Astrocyte (in vitro differentiated cells and primary cell): Measurements from ENCODE around the gene COX7C. TPM values are rescaled to one million over a fixed set of nuclear protein-coding genes. Genes with fewer than 3 reads are reported as not detected.

Source experiments
- DNase-seq: peaks from one replicate; pipeline ENCODE4 v3.0.0-alpha.2; 2010; ENCODE audit warnings: low read depth
- FAIRE-seq: peaks from 2 replicates; lab custom pipeline; 2011; peaks lifted over from hg19 to GRCh38; lab: Jason Lieb, UNC
- H2AFZ ChIP-seq: 2 replicates; pipeline ENCODE4 v1.6.0; 2012; ENCODE audit warnings: low read depth, low read length, inconsistent platforms
- H3K27ac ChIP-seq: 2 replicates; pipeline ENCODE4 v1.5.1; 2011; ENCODE audit warnings: low read depth, low read length, inconsistent platforms
- H3K27me3 ChIP-seq: 2 replicates; pipeline ENCODE4 v1.6.0; 2011; ENCODE audit warnings: low read length, inconsistent platforms; ENCODE audit not compliant: insufficient read depth
- H3K36me3 ChIP-seq: 2 replicates; pipeline ENCODE4 v1.5.1; 2011; ENCODE audit warnings: low read length, inconsistent platforms; ENCODE audit not compliant: insufficient read depth
- H3K4me1 ChIP-seq: 2 replicates; pipeline ENCODE4 v1.5.1; 2011; ENCODE audit warnings: low read length, inconsistent platforms; ENCODE audit not compliant: insufficient read depth
- H3K4me2 ChIP-seq: 2 replicates; pipeline ENCODE4 v1.6.0; 2012; ENCODE audit warnings: low read length, inconsistent platforms
- H3K4me3 ChIP-seq: 2 replicates; pipeline ENCODE4 v1.5.1; 2011; ENCODE audit warnings: low read depth, mild to moderate bottlenecking, low read length, inconsistent platforms; ENCODE audit not compliant: insufficient read depth
- H3K79me2 ChIP-seq: 2 replicates; pipeline ENCODE4 v1.6.0; 2012; ENCODE audit warnings: mild to moderate bottlenecking, low read length, inconsistent platforms; ENCODE audit not compliant: insufficient read depth
- H3K9ac ChIP-seq: 2 replicates; pipeline ENCODE4 v1.6.0; 2012; ENCODE audit warnings: mild to moderate bottlenecking, low read length, inconsistent platforms
- H3K9me3 ChIP-seq: 2 replicates; pipeline ENCODE4 v1.5.1; 2012; ENCODE audit warnings: low read depth, mild to moderate bottlenecking, low read length, inconsistent platforms; ENCODE audit not compliant: insufficient read depth
- H4K20me1 ChIP-seq: 2 replicates; pipeline ENCODE4 v1.6.0; 2012; ENCODE audit warnings: low read length, inconsistent platforms; ENCODE audit not compliant: insufficient read depth
- H3K27ac Mint-ChIP-seq: one replicate; pipeline ENCODE4 v1.8.0; 2021; ENCODE audit warnings: mild to moderate bottlenecking, mixed read lengths; ENCODE audit not compliant: unreplicated experiment
- H3K27me3 Mint-ChIP-seq: one replicate; pipeline ENCODE4 v1.8.0; 2021; ENCODE audit warnings: low read depth, mixed read lengths; ENCODE audit not compliant: unreplicated experiment
- H3K36me3 Mint-ChIP-seq: one replicate; pipeline ENCODE4 v1.8.0; 2021; ENCODE audit warnings: low read depth, mixed read lengths; ENCODE audit not compliant: unreplicated experiment
- H3K4me1 Mint-ChIP-seq: one replicate; pipeline ENCODE4 v1.8.0; 2021; ENCODE audit warnings: low read depth, mixed read lengths; ENCODE audit not compliant: unreplicated experiment
- H3K4me3 Mint-ChIP-seq: one replicate; pipeline ENCODE4 v1.8.0; 2021; ENCODE audit warnings: mild to moderate bottlenecking, moderate library complexity, mixed read lengths; ENCODE audit not compliant: unreplicated experiment
- H3K9me3 Mint-ChIP-seq: one replicate; pipeline ENCODE4 v1.8.0; 2021; ENCODE audit warnings: mild to moderate bottlenecking, mixed read lengths; ENCODE audit not compliant: unreplicated experiment
- CTCF ChIP-seq: IDR thresholded peaks from 2 replicates; pipeline ENCODE4 v1.5.1; 2011; ENCODE audit warnings: low read depth, mild to moderate bottlenecking, inconsistent platforms, low read length, moderate library complexity; ENCODE audit not compliant: insufficient read depth
- EZH2 ChIP-seq: IDR thresholded peaks from 2 replicates; pipeline ENCODE4 v1.6.1; 2012; ENCODE audit warnings: mild to moderate bottlenecking, low read length, inconsistent platforms; ENCODE audit not compliant: insufficient read depth
- total RNA-seq: library from RNA; stranded (reverse); gene quantifications from 2 replicates; pipeline ENCODE4 v1.2.1, GENCODE V29; 2021

COX7C gene
- total RNA-seq, 1 donor from 2014 or later, result 459 TPM

DNA sequence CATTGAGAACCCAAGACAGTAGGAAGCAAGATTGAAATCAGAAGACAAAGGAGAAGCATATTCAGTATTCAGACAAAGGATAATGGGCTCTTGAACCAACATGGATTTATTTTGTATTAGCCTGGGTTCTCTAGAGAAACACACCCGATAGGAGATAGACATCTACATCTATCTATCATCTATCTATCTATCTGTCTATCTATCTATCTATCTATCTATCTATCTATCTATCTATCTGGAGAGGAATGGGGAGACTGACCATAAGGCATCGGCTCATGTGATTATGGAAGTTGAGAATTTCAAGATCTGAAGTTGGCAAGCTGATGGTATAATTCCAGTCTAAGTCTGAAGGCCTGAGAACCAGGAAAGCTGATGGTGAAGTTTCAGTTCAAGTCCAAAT, 13.4 kb downstream of the COX7C start:
- Histone ChIP-seq H3K79me2 (no peaks in the 10 kb centered on the region), H3K9me3 (no peaks in the 10 kb centered on the region), H2AFZ (no peak overlapping the region), H3K4me3 (no peak overlapping the region), H3K4me1 (no peaks in the 10 kb centered on the region), H3K27me3 (no peaks in the 10 kb centered on the region), H3K27ac (no peak overlapping the region), H3K9ac (no peak overlapping the region), H3K36me3 (no peaks in the 10 kb centered on the region), H3K4me2 (no peak overlapping the region), H4K20me1 (no peaks in the 10 kb centered on the region)
- no peaks in the 10 kb centered on the region for H3K27me3 Mint-ChIP-seq
- no peaks in the 10 kb centered on the region for H3K36me3 Mint-ChIP-seq
- no peaks in the 10 kb centered on the region for H3K9me3 Mint-ChIP-seq
- TF ChIP-seq CTCF, result no peak
- FAIRE-seq, result no peak
- no peak for DNase-seq
- H3K27ac Mint-ChIP-seq, result no peak overlapping the region
- no peaks in the 10 kb centered on the region for H3K4me1 Mint-ChIP-seq
- no peak overlapping the region for H3K4me3 Mint-ChIP-seq

DNA sequence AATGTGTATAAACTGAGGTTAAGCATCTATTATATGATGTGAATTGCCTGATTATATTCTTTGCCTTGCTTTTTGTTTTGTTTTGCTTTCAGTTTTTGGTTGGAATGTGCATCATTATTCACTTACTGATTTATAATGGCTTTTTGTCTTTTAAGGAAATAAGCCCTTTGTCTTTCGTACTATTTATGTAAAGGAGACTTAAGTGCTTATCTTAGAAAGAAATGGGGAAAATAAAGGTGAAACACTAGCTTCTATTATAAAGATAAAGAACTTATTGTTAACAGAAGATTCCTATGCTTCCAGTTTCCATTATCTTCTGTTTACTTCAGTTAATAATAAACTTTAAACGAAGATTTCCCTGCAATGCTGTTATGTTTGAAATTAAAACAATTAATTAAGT, 23.3 kb downstream of the COX7C start:
- no peak overlapping the region for H3K4me3 Mint-ChIP-seq
- Histone ChIP-seq H3K9ac (no peak overlapping the region), H3K4me3 (no peak overlapping the region), H3K4me2 (no peak overlapping the region), H2AFZ (no peak overlapping the region), H3K9me3 (no peaks in the 10 kb centered on the region), H3K79me2 (no peaks in the 10 kb centered on the region), H3K4me1 (no peaks in the 10 kb centered on the region), H3K36me3 (no peaks in the 10 kb centered on the region), H4K20me1 (no peaks in the 10 kb centered on the region), H3K27ac (no peak overlapping the region), H3K27me3 (no peaks in the 10 kb centered on the region)
- H3K4me1 Mint-ChIP-seq, result no peaks in the 10 kb centered on the region
- DNase-seq, result no peak
- no peaks in the 10 kb centered on the region for H3K36me3 Mint-ChIP-seq
- no peak for TF ChIP-seq EZH2
- TF ChIP-seq CTCF, result no peak
- no peak overlapping the region for H3K27ac Mint-ChIP-seq
- H3K27me3 Mint-ChIP-seq, result no peaks in the 10 kb centered on the region
- FAIRE-seq, result no peak
- H3K9me3 Mint-ChIP-seq, result no peaks in the 10 kb centered on the region

DNA sequence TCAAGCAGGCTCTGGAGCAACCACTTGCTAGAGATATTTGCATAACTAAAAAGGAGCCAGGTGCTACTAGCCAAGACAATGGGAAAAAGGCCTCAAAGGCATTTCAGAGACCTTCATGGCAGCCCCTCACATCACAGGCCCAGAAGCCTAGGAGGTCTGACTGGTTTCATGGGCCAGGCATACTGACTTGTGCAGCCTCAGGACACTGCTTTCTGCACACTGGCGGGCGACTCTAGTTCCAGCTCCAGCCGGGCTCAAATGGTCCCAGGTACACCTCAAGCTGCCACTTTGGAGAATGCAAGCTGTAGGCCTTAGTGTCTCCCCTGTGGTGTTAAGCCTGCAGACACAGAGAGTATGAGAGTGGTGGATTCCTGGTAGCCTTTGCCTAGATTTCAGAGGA, 27.1 kb downstream of the COX7C start:
- no peak overlapping the region for H3K27ac Mint-ChIP-seq

More for the DNA sequence above, 27.1 kb downstream of the COX7C start:
- Histone ChIP-seq H3K79me2 (no peaks in the 10 kb centered on the region), H3K4me1 (no peaks in the 10 kb centered on the region), H3K4me2 (no peak overlapping the region), H3K4me3 (no peak overlapping the region), H3K9ac (no peak overlapping the region), H3K9me3 (no peaks in the 10 kb centered on the region), H2AFZ (no peak overlapping the region), H4K20me1 (no peaks in the 10 kb centered on the region), H3K27ac (no peak overlapping the region), H3K27me3 (no peaks in the 10 kb centered on the region), H3K36me3 (no peaks in the 10 kb centered on the region)
- Mint-ChIP-seq H3K27me3 (no peaks in the 10 kb centered on the region), H3K36me3 (no peaks in the 10 kb centered on the region), H3K4me1 (no peaks in the 10 kb centered on the region), H3K9me3 (no peaks in the 10 kb centered on the region), H3K4me3 (no peak overlapping the region)
- FAIRE-seq (no peak), DNase-seq (no peak)
- TF ChIP-seq EZH2, result no peak
- no peak for TF ChIP-seq CTCF
